Epidermal melanocyte (primary cell): Measurements from ENCODE around the gene DLD.
A peak's percentile ranks its signal among the peaks of the same experiment; 100 is the strongest.
"Not testable (repeated sequence)": the region's sequence is repeated elsewhere in the genome, so short reads cannot be mapped to it uniquely, and the experiment has no call there.

ENCODE experiments used
- DNase-seq: peaks from one replicate; pipeline ENCODE4 v3.0.0; 2011; ENCODE audit warnings: low spot score; ENCODE audit not compliant: insufficient read length

DLD gene

GRCh38 chr7:107943018-107943417 lies 52.0 kb downstream of the DLD start:
- DNase-seq = no peak

- no peak for DNase-seq
These were observed 53.6 kb downstream of the DLD start for GRCh38 chr7:107944411-107945169.

GRCh38 chr7:107945332-107945731 lies 54.3 kb downstream of the DLD start:
- DNase-seq = no peak

GRCh38 chr7:107946451-107946850 lies 55.5 kb downstream of the DLD start:
- DNase-seq = no peak

GRCh38 chr7:107946881-107947280 lies 55.9 kb downstream of the DLD start:
- peak; percentile 57 for DNase-seq

- peak; percentile 60 for DNase-seq
These were observed 57.9 kb downstream of the DLD start for GRCh38 chr7:107948645-107949442.

GRCh38 chr7:107949443-107949935 lies 58.5 kb downstream of the DLD start:
- DNase-seq = no peak

GRCh38 chr7:107951172-107951787 lies 60.3 kb downstream of the DLD start:
- no peak for DNase-seq

GRCh38 chr7:107951896-107952295 lies 60.9 kb downstream of the DLD start:
- DNase-seq = no peak

GRCh38 chr7:107953265-107953923 lies 62.4 kb downstream of the DLD start:
- no peak for DNase-seq

GRCh38 chr7:107953924-107954303 lies 62.9 kb downstream of the DLD start:
- no peak for DNase-seq

- DNase-seq = no peak
These were observed 64.4 kb downstream of the DLD start for GRCh38 chr7:107955394-107955793.

- DNase-seq = not testable (repeated sequence)
These were observed 66.0 kb downstream of the DLD start for GRCh38 chr7:107956950-107957349.

GRCh38 chr7:107957436-107957835 lies 66.5 kb downstream of the DLD start:
- no peak for DNase-seq

- DNase-seq = no peak
These were observed 68.0 kb downstream of the DLD start for GRCh38 chr7:107958764-107959526.

- DNase-seq = no peak
These were observed 68.5 kb downstream of the DLD start for GRCh38 chr7:107959527-107959898.

GRCh38 chr7:107960272-107960671 lies 69.3 kb downstream of the DLD start:
- no peak for DNase-seq

- no peak for DNase-seq
These were observed 70.4 kb downstream of the DLD start for GRCh38 chr7:107961405-107961804.

GRCh38 chr7:107962817-107963216 lies 71.8 kb downstream of the DLD start:
- no peak for DNase-seq

- DNase-seq = no peak
These were observed 73.5 kb downstream of the DLD start for GRCh38 chr7:107964510-107964909.

GRCh38 chr7:107966711-107967110 lies 75.7 kb downstream of the DLD start:
- DNase-seq = no peak
